ENCODE data around the gene FIG4.
"Not testable (repeated sequence)": the region's sequence is repeated elsewhere in the genome, so short reads cannot be mapped to it uniquely, and the experiment has no call there.

FIG4 gene

GRCh38 chr6:109702791-109703190 lies 11.7 kb downstream of the FIG4 start:
- no peak for DNase-seq (ENCODE audit: low read depth)

- DNase-seq (ENCODE audit: low read depth), result peak; percentile 85
Measured at GRCh38 chr6:109705258-109705657, 14.2 kb downstream of the FIG4 start.

- DNase-seq (ENCODE audit: low read depth), result no peak
Measured at GRCh38 chr6:109706513-109706912, 15.4 kb downstream of the FIG4 start.

GRCh38 chr6:109708099-109708498 lies 17.0 kb downstream of the FIG4 start:
- DNase-seq (ENCODE audit: low read depth), result not testable (repeated sequence)

GRCh38 chr6:109713097-109713496 lies 22.0 kb downstream of the FIG4 start:
- DNase-seq (ENCODE audit: low read depth), result no peak

GRCh38 chr6:109714166-109714565 lies 23.1 kb downstream of the FIG4 start:
- no peak for DNase-seq (ENCODE audit: low read depth)

GRCh38 chr6:109714611-109715010 lies 23.5 kb downstream of the FIG4 start:
- no peak for DNase-seq (ENCODE audit: low read depth)

GRCh38 chr6:109715616-109716015 lies 24.5 kb downstream of the FIG4 start:
- DNase-seq (ENCODE audit: low read depth), result no peak

- no peak for DNase-seq (ENCODE audit: low read depth)
Measured at GRCh38 chr6:109717971-109718370, 26.9 kb downstream of the FIG4 start.

GRCh38 chr6:109718991-109719390 lies 27.9 kb downstream of the FIG4 start:
- DNase-seq (ENCODE audit: low read depth), result no peak

- DNase-seq (ENCODE audit: low read depth), result no peak
Measured at GRCh38 chr6:109720311-109720710, 29.2 kb downstream of the FIG4 start.

GRCh38 chr6:109722011-109722410 lies 30.9 kb downstream of the FIG4 start:
- DNase-seq (ENCODE audit: low read depth), result no peak

GRCh38 chr6:109722564-109723254 lies 31.6 kb downstream of the FIG4 start:
- DNase-seq (ENCODE audit: low read depth), result no peak

GRCh38 chr6:109725250-109725649 lies 34.2 kb downstream of the FIG4 start:
- not testable (repeated sequence) for DNase-seq (ENCODE audit: low read depth)

- no peak for DNase-seq (ENCODE audit: low read depth)
Measured at GRCh38 chr6:109736273-109737025, 45.4 kb downstream of the FIG4 start.

GRCh38 chr6:109738255-109738654 lies 47.2 kb downstream of the FIG4 start:
- DNase-seq (ENCODE audit: low read depth), result no peak

GRCh38 chr6:109738667-109739066 lies 47.6 kb downstream of the FIG4 start:
- no peak for DNase-seq (ENCODE audit: low read depth)

GRCh38 chr6:109739686-109740085 lies 48.6 kb downstream of the FIG4 start:
- DNase-seq (ENCODE audit: low read depth), result no peak

- no peak for DNase-seq (ENCODE audit: low read depth)
Measured at GRCh38 chr6:109740787-109741186, 49.7 kb downstream of the FIG4 start.

- peak; percentile 65 for DNase-seq (ENCODE audit: low read depth)
Measured at GRCh38 chr6:109743739-109744138, 52.6 kb downstream of the FIG4 start.

- DNase-seq (ENCODE audit: low read depth), result not testable (repeated sequence)
Measured at GRCh38 chr6:109744779-109745178, 53.7 kb downstream of the FIG4 start.

GRCh38 chr6:109747221-109747620 lies 56.1 kb downstream of the FIG4 start:
- DNase-seq (ENCODE audit: low read depth), result no peak

GRCh38 chr6:109759098-109759955 lies 68.2 kb downstream of the FIG4 start:
- no peak for DNase-seq (ENCODE audit: low read depth)
